ENCODE results near the gene RSRC1.
"Not testable (repeated sequence)": the region's sequence is repeated elsewhere in the genome, so short reads cannot be mapped to it uniquely, and the experiment has no call there.

DNA sequence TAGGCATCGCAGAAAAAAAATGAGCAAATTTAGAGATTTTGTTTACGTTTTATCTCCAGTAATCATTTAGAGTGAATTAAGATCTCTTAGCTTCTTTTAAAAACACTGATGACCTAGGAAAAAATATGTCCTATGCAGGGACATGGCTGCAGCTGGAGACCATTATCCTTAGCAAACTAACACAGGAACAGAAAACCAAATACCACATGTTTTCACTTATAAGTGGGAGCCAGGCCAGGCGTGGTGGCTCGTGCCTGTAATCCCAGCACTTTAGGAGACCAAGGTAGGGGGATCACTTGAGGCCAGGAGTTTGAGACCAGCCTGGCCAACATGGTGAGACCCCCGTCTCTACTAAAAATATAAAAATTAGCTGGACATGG lies 298.6 kb downstream of the RSRC1 start:
- TF ChIP-seq, protein P1, sequence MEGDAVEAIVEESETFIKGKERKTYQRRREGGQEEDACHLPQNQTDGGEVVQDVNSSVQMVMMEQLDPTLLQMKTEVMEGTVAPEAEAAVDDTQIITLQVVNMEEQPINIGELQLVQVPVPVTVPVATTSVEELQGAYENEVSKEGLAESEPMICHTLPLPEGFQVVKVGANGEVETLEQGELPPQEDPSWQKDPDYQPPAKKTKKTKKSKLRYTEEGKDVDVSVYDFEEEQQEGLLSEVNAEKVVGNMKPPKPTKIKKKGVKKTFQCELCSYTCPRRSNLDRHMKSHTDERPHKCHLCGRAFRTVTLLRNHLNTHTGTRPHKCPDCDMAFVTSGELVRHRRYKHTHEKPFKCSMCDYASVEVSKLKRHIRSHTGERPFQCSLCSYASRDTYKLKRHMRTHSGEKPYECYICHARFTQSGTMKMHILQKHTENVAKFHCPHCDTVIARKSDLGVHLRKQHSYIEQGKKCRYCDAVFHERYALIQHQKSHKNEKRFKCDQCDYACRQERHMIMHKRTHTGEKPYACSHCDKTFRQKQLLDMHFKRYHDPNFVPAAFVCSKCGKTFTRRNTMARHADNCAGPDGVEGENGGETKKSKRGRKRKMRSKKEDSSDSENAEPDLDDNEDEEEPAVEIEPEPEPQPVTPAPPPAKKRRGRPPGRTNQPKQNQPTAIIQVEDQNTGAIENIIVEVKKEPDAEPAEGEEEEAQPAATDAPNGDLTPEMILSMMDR (IDR thresholded peaks at IDR 0.05), result not testable (repeated sequence)
- TF ChIP-seq POLR2A (IDR thresholded peaks at IDR 0.05), result not testable (repeated sequence)
